ENCODE measurements around the gene AGMAT.

- no peak for TF ChIP-seq POLR2AphosphoS5 (IDR thresholded peaks at IDR 0.05; ENCODE audit: low read depth, low read length)
- TF ChIP-seq SIN3A (IDR thresholded peaks at IDR 0.05; ENCODE audit: borderline replicate concordance, insufficient read depth, low read length) = no peak
- TF ChIP-seq, protein P1, sequence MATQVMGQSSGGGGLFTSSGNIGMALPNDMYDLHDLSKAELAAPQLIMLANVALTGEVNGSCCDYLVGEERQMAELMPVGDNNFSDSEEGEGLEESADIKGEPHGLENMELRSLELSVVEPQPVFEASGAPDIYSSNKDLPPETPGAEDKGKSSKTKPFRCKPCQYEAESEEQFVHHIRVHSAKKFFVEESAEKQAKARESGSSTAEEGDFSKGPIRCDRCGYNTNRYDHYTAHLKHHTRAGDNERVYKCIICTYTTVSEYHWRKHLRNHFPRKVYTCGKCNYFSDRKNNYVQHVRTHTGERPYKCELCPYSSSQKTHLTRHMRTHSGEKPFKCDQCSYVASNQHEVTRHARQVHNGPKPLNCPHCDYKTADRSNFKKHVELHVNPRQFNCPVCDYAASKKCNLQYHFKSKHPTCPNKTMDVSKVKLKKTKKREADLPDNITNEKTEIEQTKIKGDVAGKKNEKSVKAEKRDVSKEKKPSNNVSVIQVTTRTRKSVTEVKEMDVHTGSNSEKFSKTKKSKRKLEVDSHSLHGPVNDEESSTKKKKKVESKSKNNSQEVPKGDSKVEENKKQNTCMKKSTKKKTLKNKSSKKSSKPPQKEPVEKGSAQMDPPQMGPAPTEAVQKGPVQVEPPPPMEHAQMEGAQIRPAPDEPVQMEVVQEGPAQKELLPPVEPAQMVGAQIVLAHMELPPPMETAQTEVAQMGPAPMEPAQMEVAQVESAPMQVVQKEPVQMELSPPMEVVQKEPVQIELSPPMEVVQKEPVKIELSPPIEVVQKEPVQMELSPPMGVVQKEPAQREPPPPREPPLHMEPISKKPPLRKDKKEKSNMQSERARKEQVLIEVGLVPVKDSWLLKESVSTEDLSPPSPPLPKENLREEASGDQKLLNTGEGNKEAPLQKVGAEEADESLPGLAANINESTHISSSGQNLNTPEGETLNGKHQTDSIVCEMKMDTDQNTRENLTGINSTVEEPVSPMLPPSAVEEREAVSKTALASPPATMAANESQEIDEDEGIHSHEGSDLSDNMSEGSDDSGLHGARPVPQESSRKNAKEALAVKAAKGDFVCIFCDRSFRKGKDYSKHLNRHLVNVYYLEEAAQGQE (IDR thresholded peaks at IDR 0.05; ENCODE audit: insufficient read depth in 1 of 2, low read depth in 2 of 2, low read length in 2 of 2) = no peak
Measured at GRCh38 chr1:15538771-15539170, 46.1 kb downstream of the AGMAT start.
